Measurements from ENCODE around the gene TRIO. TPM values are rescaled to one million over a fixed set of nuclear protein-coding genes. Genes with fewer than 3 reads are reported as not detected.

The TRIO gene
- total and polyA plus RNA-seq, 5 experiments from 2014 or later = 0.69 to 8.3 (median 4.0) TPM; not detected in 1

DNA sequence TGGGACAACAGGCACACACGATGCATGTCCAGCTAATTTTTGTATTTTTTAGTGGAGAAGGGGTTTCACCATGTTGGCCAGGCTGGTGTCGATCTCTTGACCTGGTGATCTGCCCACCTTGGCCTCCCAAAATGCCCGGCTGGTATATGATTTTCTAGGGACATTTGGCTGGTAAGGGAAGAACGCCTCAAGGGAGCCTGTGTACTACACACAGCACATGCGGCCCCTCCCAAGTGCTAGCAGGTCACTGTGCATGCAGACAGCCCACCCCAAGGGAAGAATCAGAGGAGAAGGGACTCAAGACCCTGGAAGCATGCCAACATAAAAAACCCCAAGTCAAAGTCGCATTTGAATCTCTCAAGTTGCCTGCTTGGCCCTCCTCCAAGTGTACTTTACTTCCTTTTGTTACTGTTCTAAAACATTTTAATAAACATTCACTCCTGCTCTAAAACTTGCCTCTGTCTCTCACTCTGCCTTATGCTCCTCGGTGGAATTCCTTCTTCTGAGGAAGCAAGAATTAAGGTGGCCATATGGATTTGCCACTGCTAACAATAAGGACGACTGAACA, 414.1 kb downstream of the TRIO start:
- Mint-ChIP-seq H3K9me3 (peaks cover 0 to 3% (median 0%) of the 10 kb centered on the region in 9 donors), H3K27me3 (peaks cover 0 to 4% (median 0%) of the 10 kb centered on the region in 5 donors), H3K4me3 (peak overlapping the region in 3 of 10 donors; percentile 6 to 33 (median 22)), H3K36me3 (no peaks in the 10 kb centered on the region), H3K27ac (peak overlapping the region in 2 of 10 donors; percentile 8 to 70), H3K4me1 (peaks cover 20 to 45% (median 44%) of the 10 kb centered on the region in 4 donors)
- no peak for ATAC-seq
- POLR2A ChIA-PET = no interaction called here
- DNase-seq = no peak

DNA sequence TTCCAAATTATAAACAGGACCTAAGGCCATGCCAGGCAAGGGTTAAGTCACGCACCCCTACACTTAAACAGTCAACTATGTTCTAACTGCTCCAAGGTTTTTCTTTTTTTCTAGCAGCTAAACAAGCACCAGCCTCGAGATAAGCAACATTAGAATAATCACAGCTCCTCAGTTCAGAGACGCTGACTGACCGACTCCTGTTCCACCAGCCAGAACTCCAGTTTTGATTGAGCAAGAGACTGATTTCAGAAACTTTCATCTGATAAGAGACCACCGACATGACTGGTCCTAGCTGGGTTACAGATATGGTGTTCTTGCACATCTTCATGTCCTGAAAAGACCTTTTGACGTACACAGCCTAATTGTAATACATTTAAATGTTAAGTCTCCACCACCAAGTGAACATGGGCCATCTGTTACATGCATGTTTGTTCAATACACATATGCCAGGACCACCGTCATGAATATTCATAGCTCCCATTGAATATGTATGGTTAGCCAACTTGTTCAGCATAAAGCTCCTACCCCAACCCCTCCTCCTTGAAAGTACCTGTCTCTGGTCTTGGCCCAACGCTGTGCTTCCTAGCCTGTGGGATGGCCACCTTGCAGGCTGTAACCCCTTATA, 414.8 kb downstream of the TRIO start:
- Mint-ChIP-seq H3K36me3 (no peaks in the 10 kb centered on the region), H3K9me3 (peaks cover 0 to 3% (median 0%) of the 10 kb centered on the region in 9 donors), H3K4me3 (peak overlapping the region in 2 of 10 donors; percentile 6 to 22), H3K27ac (peak overlapping the region in 3 of 10 donors; percentile 4 to 70 (median 8)), H3K4me1 (peaks cover 20 to 45% (median 44%) of the 10 kb centered on the region in 4 donors), H3K27me3 (peaks cover 0 to 4% (median 0%) of the 10 kb centered on the region in 5 donors)
- POLR2A ChIA-PET = no interaction called here
- DNase-seq = no peak
- no peak for ATAC-seq

Other genes starting within 250 kb of the TRIO start
- not detected for gene DNAH5, start 198.7 kb upstream of the TRIO start, total RNA-seq
- not detected for gene DNAH5, start 198.7 kb upstream of the TRIO start, polyA plus RNA-seq